H1 (cell line): Measurements from ENCODE around the gene CCDC40. TPM values are rescaled to one million over a fixed set of nuclear protein-coding genes. Genes with fewer than 3 reads are reported as not detected.

Experiments used
- CTCF ChIA-PET: fragments of 300-600 bp; sonication (Branson Sonifier 250); formaldehyde crosslinking; loops from one replicate; lab custom pipeline; 2021; ENCODE audit not compliant: partially characterized antibody; lab: Charles Lee
- POLR2A ChIA-PET: fragments of 300-600 bp; sonication (Branson Sonifier 250); formaldehyde crosslinking; loops from one replicate; lab custom pipeline; 2021; ENCODE audit warnings: inconsistent platforms; ENCODE audit not compliant: partially characterized antibody; lab: Charles Lee
- DNase-seq, 2 experiments: peaks; one replicate each; pipeline versions ENCODE4 v3.0.0 to v3.0.0-alpha.2; 2010 to 2022; ENCODE audit warnings: low spot score in 2 of 2, low read depth in 1 of 2, mixed read lengths in 1 of 2
- FAIRE-seq: peaks from 2 replicates; lab custom pipeline; 2011; peaks lifted over from hg19 to GRCh38; lab: Jason Lieb, UNC
- H2AFZ ChIP-seq: 2 replicates; pipeline ENCODE4 v1.8.1; 2012; ENCODE audit warnings: low read length, inconsistent platforms
- H2AK5ac ChIP-seq: 2 replicates; pipeline ENCODE4 v1.6.1; 2013; ENCODE audit warnings: low read depth, low read length
- H2BK120ac ChIP-seq: replicated peaks from 2 replicates; pipeline ENCODE3; 2013; ENCODE audit warnings: low read depth, low read length, inconsistent platforms
- H2BK12ac ChIP-seq: 2 replicates; pipeline ENCODE4 v1.6.1; 2013; ENCODE audit warnings: low read depth, low read length
- H2BK15ac ChIP-seq: 2 replicates; pipeline ENCODE4 v1.6.1; 2013; ENCODE audit warnings: low read length
- H2BK20ac ChIP-seq: 2 replicates; pipeline ENCODE4 v1.6.1; 2013; ENCODE audit warnings: low read length
- H2BK5ac ChIP-seq: 2 replicates; pipeline ENCODE4 v1.6.1; 2013; ENCODE audit warnings: low read depth, low read length
- H3K14ac ChIP-seq: 2 replicates; pipeline ENCODE4 v1.6.1; 2013; ENCODE audit warnings: inconsistent platforms; ENCODE audit not compliant: insufficient read length
- H3K18ac ChIP-seq: 2 replicates; pipeline ENCODE4 v1.6.1; 2013; ENCODE audit warnings: low read length; ENCODE audit errors: extremely low read depth
- H3K23ac ChIP-seq: 2 replicates; pipeline ENCODE4 v1.6.1; 2013; ENCODE audit warnings: inconsistent platforms; ENCODE audit not compliant: insufficient read length
- H3K23me2 ChIP-seq: 2 replicates; pipeline ENCODE4 v1.6.1; 2013; ENCODE audit warnings: low read depth, low read length
- H3K27ac ChIP-seq: 2 replicates; pipeline ENCODE4 v1.6.1; 2011; ENCODE audit warnings: low read depth, low read length, inconsistent platforms
- H3K27me3 ChIP-seq, 4 experiments: replicated peaks in 1 of 4; 1 replicate in 1 of 4; 2 replicates in 3 of 4; pipeline versions ENCODE4 v1.6.1 to v1.8.1; 2011 to 2013; ENCODE audit warnings: low read length in 3 of 4, mild to moderate bottlenecking in 3 of 4, inconsistent platforms in 2 of 4, mixed read lengths in 2 of 4, moderate library complexity in 1 of 4; ENCODE audit not compliant: control insufficient read depth in 3 of 4, insufficient read depth in 3 of 4; ENCODE audit errors: extremely low read depth in 1 of 4
- H3K36me3 ChIP-seq, 4 experiments: 2 replicates each; pipeline versions ENCODE4 v1.6.1 to v1.8.1; 2011 to 2013; ENCODE audit warnings: mild to moderate bottlenecking in 4 of 4, low read length in 3 of 4, moderate library complexity in 2 of 4, control low read depth in 1 of 4, inconsistent platforms in 1 of 4; ENCODE audit not compliant: insufficient read depth in 4 of 4, control insufficient read depth in 2 of 4
- H3K4ac ChIP-seq: replicated peaks from 2 replicates; pipeline ENCODE3; 2013; ENCODE audit warnings: low read length, low read depth, mixed read lengths, inconsistent platforms; ENCODE audit not compliant: insufficient read length
- H3K4me1 ChIP-seq, 4 experiments: replicated peaks in 1 of 4; 1 replicate in 1 of 4; 2 replicates in 3 of 4; pipeline versions ENCODE4 v1.6.1 to v1.8.1; 2011 to 2013; ENCODE audit warnings: low read length in 3 of 4, inconsistent platforms in 2 of 4, mixed read lengths in 1 of 4; ENCODE audit not compliant: insufficient read depth in 4 of 4, control insufficient read depth in 3 of 4
- H3K4me2 ChIP-seq, 2 experiments: 2 replicates each; pipeline versions ENCODE4 v1.6.1 to v1.8.1; 2011 to 2013; ENCODE audit warnings: low read depth in 2 of 2, low read length in 2 of 2, control low read depth in 1 of 2, inconsistent platforms in 1 of 2, mild to moderate bottlenecking in 1 of 2; ENCODE audit not compliant: insufficient read depth in 1 of 2
- H3K4me3 ChIP-seq, 4 experiments: fragments of 200-600, 300-600 bp in 1 of 4; sonication (generic), shearing (Covaris generic), sonication (Bioruptor Twin) in 1 of 4; 2 replicates each; pipeline versions ENCODE4 v1.5.1 to v1.8.1; 2011 to 2016; ENCODE audit warnings: low read length in 4 of 4, low read depth in 3 of 4, control low read depth in 2 of 4, inconsistent platforms in 2 of 4, mild to moderate bottlenecking in 2 of 4, mixed read lengths in 1 of 4, moderate library complexity in 1 of 4; ENCODE audit not compliant: insufficient read depth in 2 of 4; ENCODE audit errors: extremely low read depth in 1 of 4
- H3K56ac ChIP-seq: replicated peaks from 2 replicates; pipeline ENCODE3; 2013; ENCODE audit warnings: low read depth, mild to moderate bottlenecking, mixed read lengths, low read length, inconsistent platforms; ENCODE audit not compliant: insufficient read length
- H3K79me1 ChIP-seq: 2 replicates; pipeline ENCODE4 v1.6.1; 2013; ENCODE audit warnings: low read depth, low read length, control low read depth
- H3K79me2 ChIP-seq, 2 experiments: 2 replicates each; pipeline versions ENCODE4 v1.6.1 to v1.8.1; 2012 to 2013; ENCODE audit warnings: low read length in 2 of 2, mild to moderate bottlenecking in 2 of 2, inconsistent platforms in 1 of 2; ENCODE audit not compliant: insufficient read depth in 2 of 2, control insufficient read depth in 1 of 2
- H3K9ac ChIP-seq, 4 experiments: replicated peaks in 1 of 4; 1 replicate in 1 of 4; 2 replicates in 3 of 4; pipeline versions ENCODE4 v1.6.1 to v1.8.1; 2011 to 2013; ENCODE audit warnings: low read depth in 3 of 4, low read length in 3 of 4, control low read depth in 2 of 4, mild to moderate bottlenecking in 2 of 4, moderate library complexity in 2 of 4, inconsistent platforms in 1 of 4; ENCODE audit errors: extremely low read depth in 1 of 4
- H3K9me3 ChIP-seq, 2 experiments: 2 replicates each; pipeline versions ENCODE4 v1.6.1 to v1.8.1; 2012 to 2013; ENCODE audit warnings: mild to moderate bottlenecking in 2 of 2, moderate library complexity in 2 of 2, control low read depth in 1 of 2, inconsistent platforms in 1 of 2, low read depth in 1 of 2, low read length in 1 of 2, mixed read lengths in 1 of 2; ENCODE audit not compliant: insufficient read depth in 2 of 2
- H4K20me1 ChIP-seq, 2 experiments: replicated peaks in 1 of 2; 2 replicates each; pipeline versions ENCODE3 to v1.8.1; 2011 to 2013; ENCODE audit warnings: inconsistent platforms in 2 of 2, low read length in 2 of 2, mild to moderate bottlenecking in 1 of 2; ENCODE audit not compliant: insufficient read depth in 2 of 2, control insufficient read depth in 1 of 2
- H4K5ac ChIP-seq: 2 replicates; pipeline ENCODE4 v1.6.1; 2013; ENCODE audit warnings: low read length, low read depth, mixed read lengths, inconsistent platforms; ENCODE audit not compliant: insufficient read length
- H4K8ac ChIP-seq: 2 replicates; pipeline ENCODE4 v1.8.0; 2013; ENCODE audit warnings: mild to moderate bottlenecking, moderate library complexity, low read length, inconsistent platforms; ENCODE audit not compliant: insufficient read depth; ENCODE audit errors: extremely low read depth
- H4K91ac ChIP-seq: replicated peaks from 2 replicates; pipeline ENCODE3; 2013; ENCODE audit warnings: low read length, mixed read lengths, inconsistent platforms; ENCODE audit not compliant: insufficient read length
- POLR2A ChIP-seq, 2 experiments: IDR thresholded peaks; 1 replicate in 1 of 2; 2 replicates in 1 of 2; pipeline ENCODE4 v1.6.1; 2011; ENCODE audit warnings: low read depth in 2 of 2, low read length in 2 of 2, mild to moderate bottlenecking in 2 of 2; ENCODE audit errors: control extremely low read depth in 1 of 2
- ZNF274 ChIP-seq: IDR thresholded peaks from 2 replicates; pipeline ENCODE4 v1.7.0; 2012; ENCODE audit warnings: low read length, borderline replicate concordance; ENCODE audit errors: extremely low read depth
- WGBS, 2 experiments: shearing (Covaris generic) in 1 of 2; methylation state at CpG; one replicate each; pipeline versions ENCODE4 v1.1.6 to v1.1.7; 2013 to 2015; ENCODE audit warnings: low lambda C conversion rate in 2 of 2, mixed read lengths in 2 of 2, inconsistent platforms in 1 of 2, low coverage in 1 of 2, missing lambda C conversion rate in 1 of 2; ENCODE audit not compliant: insufficient replicate concordance in 2 of 2, insufficient coverage in 1 of 2, insufficient read length in 1 of 2; ENCODE audit errors: extremely low coverage in 1 of 2, missing lambda C conversion rate in 1 of 2; 5-methylcytosine and 5-hydroxymethylcytosine counted together
- polyA plus RNA-seq, 7 experiments: library from polyadenylated mRNA; depleted of rRNA in 3 of 7; stranded (reverse) in 5 of 7; unstranded in 2 of 7; fragments of >200 nt in 5 of 7; fragments of 200-250 nt in 2 of 7; gene quantifications; 1 replicate in 5 of 7; 2 replicates in 1 of 7; 4 replicates in 1 of 7; pipeline versions ENCODE4 v1.2.1 to v1.2.3, GENCODE V29; 2011 to 2013; ENCODE audit warnings: missing spikeins in 2 of 7, mixed read lengths in 2 of 7
- total RNA-seq: library from RNA; stranded (reverse); fragmentation: NEBNext Ultra II Directional; extraction: Animal tissue kit (Norgen Biotek cat#: 25700); gene quantifications from 2 replicates; pipeline ENCODE4 v1.2.1, GENCODE V29; 2021

The CCDC40 gene
- total and polyA plus RNA-seq, 2 of the 8 experiments (the other 6 are each of a cell fraction or from before 2014, with no cell fraction given), result 4.1 to 11.5 TPM

- Histone ChIP-seq H3K18ac (no peak overlapping the region), H3K23ac (no peak overlapping the region), H2BK120ac (no peak overlapping the region), H2BK12ac (no peak overlapping the region), H3K23me2 (no peaks in the 10 kb centered on the region), H2AK5ac (no peak overlapping the region), H3K4me2 (no peak overlapping the region), H3K14ac (no peak overlapping the region), H2AFZ (no peak overlapping the region), H3K4me3 (no peak overlapping the region), H2BK15ac (no peak overlapping the region), H3K4me1 (peaks cover 0 to 8% (median 7%) of the 10 kb centered on the region in 4 experiments; a peak in 4 of 7 replicates), H3K79me1 (peaks cover 1% of the 10 kb centered on the region; the same call in 1 of the 2 replicates), H3K4ac (no peak overlapping the region), H3K27me3 (no peaks in the 10 kb centered on the region), H4K20me1 (no peaks in the 10 kb centered on the region), H2BK5ac (no peak overlapping the region; the same call in 1 of the 2 replicates), H3K27ac (no peak overlapping the region), H3K79me2 (no peaks in the 10 kb centered on the region), H2BK20ac (no peak overlapping the region), H4K5ac (no peak overlapping the region), H3K56ac (no peak overlapping the region), H4K8ac (no peak overlapping the region; the same call in 1 of the 2 replicates), H3K36me3 (no peaks in the 10 kb centered on the region), H4K91ac (no peak overlapping the region), H3K9ac (no peak overlapping the region), H3K9me3 (no peaks in the 10 kb centered on the region)
- whole genome bisulfite sequencing, 2 experiments, result 87% methylated on average over 40 of the region's 40 CpGs; no CpG with 5 or more reads in 1 of the 2 experiments
- ChIA-PET POLR2A (interaction anchor here (1.1 to 1.7 kb wide), 3 partner anchors 8 to 82 kb away, joined by 3 to 4 read pairs (median 4); no protein-coding TSS in a partner anchor), CTCF (interaction anchor here (1.2 to 2.7 kb wide), 4 partner anchors 7 to 104 kb away, joined by 3 to 12 read pairs (median 6); partner anchors contain the start of gene GAA)
- DNase-seq (no peak), FAIRE-seq (no peak)
- TF ChIP-seq POLR2A (IDR thresholded peaks at IDR 0.05; ENCODE audit: control extremely low read depth in 1 of 2, low read depth in 2 of 2, low read length in 2 of 2) (no peak), ZNF274 (no peak)
Measured at GRCh38 chr17:80108036-80108971, 71.9 kb downstream of the CCDC40 start.
